T1000 (cell line): Measurements from ENCODE around the gene NDUFB2.
"Not testable (repeated sequence)": the region's sequence is repeated elsewhere in the genome, so short reads cannot be mapped to it uniquely, and the experiment has no call there.

Experiments used
- DNase-seq: peaks from one replicate; lab custom pipeline; 2025; ENCODE audit warnings: mixed read lengths; lab: John Stamatoyannopoulos, UW

NDUFB2 gene

DNA sequence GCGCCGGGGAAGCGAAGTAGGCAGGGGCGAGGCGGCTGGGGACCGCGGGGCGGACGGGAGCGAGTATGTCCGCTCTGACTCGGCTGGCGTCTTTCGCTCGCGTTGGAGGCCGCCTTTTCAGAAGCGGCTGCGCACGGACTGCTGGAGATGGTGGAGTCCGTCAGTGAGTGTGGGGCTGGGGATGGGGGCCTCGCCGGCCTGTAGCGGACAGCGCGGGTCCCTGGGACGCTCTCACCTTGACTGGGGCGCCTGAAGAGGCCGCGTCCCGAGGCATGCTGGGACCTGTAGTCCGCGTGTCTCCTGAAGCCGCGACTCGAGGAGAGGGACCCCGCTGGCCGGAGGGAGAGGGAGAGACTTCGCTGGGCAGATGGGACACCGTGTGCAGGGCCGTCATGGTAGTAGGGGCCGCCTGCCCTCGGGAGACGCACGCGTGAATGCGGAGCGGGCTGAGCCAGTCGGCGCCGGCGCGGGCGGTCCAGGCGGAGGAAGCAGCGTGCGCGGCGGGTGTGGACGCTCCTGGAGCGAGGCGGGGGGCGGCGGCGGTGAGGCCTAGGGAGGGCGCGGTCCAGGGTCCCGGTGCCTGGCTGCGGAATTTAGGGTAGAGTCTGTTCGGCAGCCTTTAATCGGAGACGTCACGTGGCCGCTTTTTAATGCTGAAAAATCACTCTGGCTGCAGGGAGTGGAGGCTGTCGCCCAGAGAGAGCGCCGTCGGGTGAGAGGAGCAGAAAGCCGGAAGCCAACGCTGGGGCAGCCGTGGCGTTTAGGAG is at the start of gene NDUFB2:
TSS of gene NDUFB2 (plus strand) at position 29 of the 767 bp plus-strand sequence. CDS start at position 66, 37 bp downstream.
- DNase-seq, result peak; percentile 75

DNA sequence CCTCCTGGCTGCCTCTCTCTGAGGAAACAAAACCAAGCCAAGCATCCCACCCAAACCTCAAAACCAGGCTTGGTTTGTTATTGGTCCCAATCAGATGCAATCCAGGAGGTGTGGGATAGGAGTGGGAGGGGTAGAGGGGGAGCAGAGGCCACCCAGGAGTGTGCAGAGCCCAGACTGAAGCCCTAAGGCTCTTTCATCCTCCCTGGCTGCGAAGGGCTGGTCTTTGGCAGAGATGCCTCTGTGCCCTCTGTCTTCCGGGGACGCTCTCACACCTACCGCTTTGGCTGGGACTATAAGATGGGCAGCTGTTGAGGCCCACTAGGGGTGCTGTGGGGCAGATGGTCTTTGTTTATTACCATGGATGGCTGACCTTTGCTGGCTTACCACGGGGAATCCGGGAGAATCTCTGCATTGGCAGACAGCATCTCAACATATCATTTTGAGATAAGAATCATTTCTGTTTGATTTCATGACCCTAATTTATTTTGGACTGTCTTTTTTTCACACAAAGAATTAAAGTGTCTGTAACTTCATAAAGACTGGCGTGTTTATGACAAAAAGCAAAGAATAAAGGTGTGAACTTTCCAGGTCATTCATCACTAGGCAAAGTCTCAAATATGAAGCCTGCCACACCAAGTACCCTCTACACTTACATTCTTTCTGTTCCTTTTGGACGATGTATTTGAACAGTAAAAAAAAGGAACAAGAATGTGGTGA is 49.4 kb upstream of the NDUFB2 start:
- no peak for DNase-seq

DNA sequence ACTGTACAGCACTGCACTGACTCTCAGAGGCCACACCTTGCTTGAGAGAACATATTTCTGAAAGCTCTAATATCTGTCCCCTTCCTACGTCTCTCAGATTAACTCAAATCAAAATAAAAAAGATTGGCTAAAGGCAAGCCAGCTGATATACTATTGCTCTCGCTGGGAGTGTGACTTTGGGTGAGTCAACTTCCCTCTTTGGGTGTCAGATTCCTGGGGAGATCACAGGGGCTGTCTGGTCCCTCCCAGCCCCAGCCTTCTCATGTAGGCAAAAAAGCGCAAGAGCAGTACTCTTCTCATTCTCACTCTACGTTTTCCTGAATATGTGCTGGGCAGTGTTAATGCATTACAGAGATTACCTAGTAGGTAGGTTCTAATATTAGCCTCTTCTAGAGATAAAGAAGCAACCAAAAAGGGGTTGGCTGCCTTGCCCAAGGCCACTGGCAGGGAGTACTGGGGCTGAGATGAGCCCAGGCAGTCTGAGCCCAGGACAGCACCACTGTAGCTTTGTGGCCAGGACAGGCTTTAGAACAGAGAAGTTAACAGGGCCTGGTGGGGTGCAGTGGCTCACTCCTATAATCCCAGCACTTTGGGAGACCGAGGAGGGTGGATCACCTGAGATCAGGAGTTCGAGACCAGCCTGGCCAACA is 46.8 kb upstream of the NDUFB2 start:
- DNase-seq, result no peak

DNA sequence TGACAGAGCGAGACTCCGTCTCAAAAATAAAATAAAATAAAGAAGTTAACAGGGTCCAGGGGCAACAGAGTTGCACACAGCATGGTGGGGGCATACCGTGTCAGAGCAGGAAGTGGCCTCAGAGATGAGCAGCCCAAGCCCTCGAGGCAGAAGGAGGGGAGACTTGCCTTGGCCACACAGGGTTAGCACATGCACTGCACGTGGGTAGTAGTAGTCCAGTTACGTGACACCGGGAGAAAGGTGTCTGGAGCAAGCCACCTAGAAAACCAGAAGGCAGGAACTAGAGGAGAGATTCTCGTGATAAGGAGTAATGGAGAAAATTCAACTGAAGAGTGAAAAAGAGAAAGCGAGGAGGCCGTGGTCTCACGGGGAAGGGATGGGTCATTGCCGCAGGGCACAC is 46.1 kb upstream of the NDUFB2 start:
- no peak for DNase-seq

DNA sequence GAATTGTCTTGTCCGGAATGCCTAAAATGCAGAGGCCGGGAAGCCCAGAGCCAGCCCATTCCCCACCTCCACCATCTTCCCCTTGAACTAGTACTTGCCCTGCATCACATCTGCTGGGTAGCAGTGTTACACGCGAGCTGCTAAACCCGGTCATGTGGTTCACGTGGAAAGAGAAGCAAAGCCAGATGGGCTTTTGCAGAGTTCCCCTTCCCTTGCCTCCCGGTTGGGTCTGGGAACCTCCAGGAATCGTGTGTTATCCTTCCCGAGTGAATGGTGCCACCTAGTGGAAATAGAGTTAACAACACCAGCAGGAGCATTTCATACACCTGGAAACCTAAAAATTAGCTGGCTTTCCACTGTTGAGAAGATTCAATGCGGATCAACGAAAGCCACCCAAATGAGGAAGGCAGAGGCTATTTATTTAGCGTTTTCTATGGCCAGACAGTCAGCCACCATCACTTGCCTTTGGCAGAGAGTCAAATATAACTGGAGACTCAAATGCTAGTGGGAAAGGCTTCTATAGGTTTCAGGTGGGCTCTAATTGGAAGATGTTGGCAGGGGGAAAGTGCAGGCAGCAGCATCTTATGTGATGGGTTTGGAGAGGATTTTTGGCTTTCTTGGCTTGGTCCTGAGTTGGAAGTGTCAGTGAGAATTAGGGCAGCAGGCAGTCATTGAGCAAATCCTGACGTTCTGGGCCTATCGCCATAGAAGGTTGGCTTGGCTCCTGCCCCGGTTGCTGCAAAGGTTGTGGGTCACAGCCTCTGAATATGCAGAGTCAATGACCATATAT is 43.0 kb upstream of the NDUFB2 start:
- DNase-seq, result peak; percentile 15

DNA sequence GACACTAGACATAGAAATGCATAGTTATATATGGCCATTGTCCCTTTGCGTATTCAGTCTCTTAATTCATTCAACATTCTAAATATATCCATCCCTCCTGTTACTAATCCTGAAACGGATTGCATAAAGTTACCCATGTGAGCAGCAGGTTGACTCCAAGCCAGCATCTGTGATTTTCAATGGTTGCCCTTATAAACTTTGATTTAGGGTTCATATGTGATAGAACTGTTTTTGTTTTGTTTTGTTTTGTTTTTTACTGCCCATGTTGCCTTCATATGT is 42.5 kb upstream of the NDUFB2 start:
- DNase-seq, result no peak

DNA sequence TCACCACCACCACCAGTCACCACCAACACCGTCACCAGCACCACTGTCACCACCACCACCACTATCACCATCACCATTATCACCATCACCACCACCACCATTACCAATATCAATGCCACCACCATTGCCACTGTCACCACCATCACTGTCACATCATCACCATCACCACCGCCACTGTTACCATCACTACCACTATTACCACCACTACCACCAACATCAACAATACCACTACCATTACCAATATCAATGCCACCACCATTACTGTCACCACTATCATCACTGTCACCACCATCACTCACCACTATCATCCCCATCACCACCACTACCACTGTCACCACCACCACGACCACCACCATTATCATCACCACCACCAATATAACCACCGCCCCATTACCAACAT is 41.8 kb upstream of the NDUFB2 start:
- no peak for DNase-seq

DNA sequence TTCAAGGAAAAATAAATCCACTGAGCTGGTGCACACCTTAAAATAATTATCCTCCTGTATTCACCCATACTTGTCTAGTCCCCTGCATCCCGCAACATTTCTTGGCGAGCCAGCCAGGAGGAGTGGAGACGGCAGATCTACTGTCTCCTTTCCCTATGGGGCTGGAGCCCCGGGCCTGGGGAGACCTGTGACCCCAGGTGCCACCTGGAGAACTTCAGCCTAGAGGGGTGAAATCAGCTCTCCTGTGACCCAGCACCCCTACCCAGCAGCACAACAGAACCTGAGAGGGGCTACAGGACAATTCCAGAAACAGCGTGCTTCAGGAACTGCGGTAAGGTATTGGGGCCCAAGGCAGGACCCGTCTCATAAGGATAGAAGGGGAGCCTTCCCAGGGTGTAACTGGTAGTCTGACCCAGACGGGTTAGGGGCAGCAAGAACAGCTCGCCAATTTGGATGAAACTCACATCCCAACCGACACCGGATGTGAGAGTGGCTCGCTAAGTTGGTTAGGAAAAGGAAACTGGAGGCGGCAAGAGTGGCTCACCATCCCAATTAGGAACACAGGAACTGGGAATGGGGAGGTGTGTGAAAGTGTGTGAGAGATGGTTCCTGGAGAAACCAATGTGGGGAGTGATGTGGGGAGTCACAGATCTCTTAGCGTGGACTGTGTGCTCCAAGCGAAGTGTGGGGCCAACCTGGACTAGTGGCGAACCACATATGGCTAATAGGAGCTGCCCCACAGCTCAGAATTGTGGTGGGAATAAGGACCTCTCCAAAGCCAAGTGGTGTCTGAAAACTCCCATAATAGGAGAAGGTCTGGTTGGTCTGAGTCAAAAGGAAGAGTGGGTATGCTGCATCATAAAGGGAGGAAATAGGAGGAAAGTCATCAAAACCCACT is 40.7 kb upstream of the NDUFB2 start:
- no peak for DNase-seq

DNA sequence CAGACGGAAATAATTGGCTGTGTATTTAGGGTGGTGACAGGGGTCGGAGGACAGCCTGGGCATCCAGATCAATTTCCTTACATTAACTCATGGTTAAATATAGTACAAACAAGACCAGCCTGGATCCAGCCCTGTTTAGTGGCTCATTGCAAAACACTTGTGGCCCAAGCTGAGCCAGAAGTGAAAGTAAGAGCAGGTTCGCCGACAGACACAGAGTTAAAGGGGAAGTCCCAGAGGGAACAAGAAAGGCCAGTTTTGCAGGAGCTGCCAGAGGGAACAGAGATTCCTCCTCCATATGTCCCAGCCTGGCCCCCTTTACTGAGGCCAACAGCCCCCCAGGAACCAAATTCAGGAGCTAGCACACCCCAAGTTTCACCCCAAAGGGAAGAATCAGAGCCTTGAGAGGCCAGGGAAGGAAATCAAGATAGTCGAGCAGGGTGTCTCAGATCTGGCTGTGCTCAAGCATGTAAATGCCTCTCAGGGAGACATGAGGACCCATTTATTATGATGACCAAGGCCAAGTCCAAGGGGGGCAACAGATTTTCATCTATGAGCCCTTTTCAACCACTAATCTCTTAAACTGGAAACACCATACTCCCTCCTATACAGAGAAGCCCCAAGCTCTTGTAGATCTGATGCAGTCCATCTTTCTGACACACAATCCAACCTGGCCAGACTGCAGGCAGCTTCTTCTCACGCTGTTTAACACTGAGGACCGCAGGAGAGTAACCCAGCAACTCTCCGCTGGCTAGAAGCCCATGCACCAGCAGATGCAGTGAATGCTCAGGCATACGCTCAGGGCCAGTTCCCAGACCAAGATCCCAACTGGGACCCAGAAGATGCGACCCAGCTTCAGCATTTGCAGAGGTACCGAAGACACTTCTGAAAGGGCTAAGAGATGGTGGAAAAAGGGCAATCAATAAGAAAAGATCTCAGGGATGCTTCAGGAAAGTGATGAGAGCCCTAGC is 39.7 kb upstream of the NDUFB2 start:
- no peak for DNase-seq

DNA sequence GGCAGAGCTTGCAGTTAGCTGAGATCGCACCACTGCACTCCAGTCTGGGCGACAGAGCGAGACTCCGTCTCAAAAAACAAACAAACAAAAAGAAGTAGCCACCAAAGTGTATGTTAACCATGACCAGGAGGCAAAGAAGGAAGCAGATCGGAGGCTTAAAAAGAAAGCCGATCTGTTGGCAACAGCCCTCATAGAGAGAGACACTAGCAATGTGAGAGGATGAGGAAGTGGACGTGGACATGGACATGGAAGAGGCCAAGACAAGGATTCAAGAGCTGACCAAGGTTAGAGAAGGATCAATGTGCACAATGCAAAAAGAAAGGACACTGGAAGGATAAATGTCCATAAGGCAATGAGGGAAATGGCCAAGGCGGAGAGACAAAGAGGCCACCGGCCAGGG is 38.6 kb upstream of the NDUFB2 start:
- DNase-seq, result no peak

DNA sequence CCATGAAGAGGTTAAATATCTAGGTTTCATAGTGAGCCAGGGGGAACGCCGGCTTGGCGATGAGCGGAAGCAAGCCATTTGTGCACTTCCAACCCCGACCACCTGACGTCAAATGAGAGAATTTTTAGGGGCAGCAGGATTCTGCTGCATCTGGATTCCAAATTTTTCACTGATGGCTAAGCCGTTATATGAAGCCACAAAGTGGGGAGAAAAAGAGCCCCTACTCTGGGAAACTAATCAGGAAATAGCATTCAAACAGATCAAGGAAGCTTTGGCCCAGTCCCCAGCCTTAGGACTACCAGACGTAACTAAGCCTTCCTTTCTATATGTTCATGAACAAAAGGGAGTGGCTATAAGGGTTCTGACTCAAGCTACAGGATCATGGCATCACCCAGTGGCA is 36.7 kb upstream of the NDUFB2 start:
- DNase-seq, result no peak

DNA sequence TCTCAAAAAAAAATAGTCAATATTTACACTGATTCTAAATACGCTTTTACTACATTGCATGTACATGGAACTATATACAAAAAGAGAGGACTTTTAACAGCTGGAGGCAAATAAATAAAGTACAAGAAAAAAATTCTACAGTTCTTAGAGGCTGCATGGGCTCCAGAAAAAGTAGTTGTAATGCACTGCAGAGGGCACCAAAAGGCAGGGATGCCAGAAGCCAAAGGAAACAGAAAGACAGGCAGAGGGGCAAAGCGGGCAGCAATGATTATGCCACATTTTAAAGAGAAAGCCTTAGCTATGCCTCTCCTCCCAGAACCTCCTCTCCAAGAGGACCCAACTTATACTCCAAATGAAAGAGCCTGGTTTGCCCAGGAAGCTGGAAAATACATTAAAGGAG is 35.4 kb upstream of the NDUFB2 start:
- DNase-seq, result no peak

DNA sequence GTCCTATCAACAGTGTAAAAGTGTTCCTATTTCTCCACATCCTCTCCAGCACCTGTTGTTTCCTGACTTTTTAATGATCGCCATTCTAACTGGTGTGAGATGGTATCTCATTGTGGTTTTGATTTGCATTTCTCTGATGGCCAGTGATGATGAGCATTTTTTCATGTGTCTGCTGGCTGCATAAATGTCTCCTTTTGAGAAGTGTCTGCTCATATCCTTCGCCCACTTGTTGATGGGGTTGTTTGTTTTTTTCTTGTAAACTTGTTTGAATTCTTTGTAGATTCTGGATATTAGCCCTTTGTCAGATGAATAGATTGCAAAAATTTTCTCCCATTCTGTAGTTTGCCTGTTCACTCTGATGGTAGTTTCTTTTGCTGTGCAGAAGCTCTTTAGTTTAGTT is 33.6 kb upstream of the NDUFB2 start:
- not testable (repeated sequence) for DNase-seq

DNA sequence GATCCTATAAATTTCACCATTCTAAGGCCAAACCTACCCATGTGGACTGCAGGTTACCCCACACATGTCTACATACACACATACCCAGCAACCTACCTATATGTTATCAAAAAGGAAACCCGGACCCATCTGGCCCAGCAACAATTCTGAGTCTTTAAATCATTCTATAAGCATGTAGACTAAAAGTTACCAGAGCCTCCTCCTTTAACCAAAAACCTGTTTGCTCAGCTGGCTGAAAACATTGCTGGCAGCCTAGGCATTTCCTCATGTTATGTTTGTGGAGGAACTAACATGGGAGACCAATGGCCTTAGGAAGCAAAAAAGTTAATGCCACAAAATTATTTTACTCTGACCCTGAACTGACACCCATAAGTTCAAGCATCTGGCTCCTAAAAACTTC is 29.0 kb upstream of the NDUFB2 start:
- no peak for DNase-seq

DNA sequence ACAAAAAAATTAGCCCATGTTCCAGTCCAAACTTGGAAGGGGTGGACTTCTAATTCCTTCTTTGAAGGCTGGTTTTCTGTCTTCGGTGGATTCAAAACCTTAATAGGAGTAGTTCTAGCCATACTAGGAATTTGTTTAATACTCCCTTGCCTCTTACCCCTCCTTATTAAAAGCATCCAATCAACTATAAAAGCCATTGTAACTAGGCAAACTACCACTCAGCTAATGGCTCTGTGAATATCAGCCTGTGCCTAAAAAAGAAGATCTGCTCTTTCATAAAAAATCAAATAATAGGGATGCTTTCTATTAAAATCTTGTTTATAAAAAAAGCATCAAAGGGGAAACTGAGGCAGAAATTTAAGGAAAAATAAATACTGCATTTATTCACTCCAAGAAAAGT is 27.9 kb upstream of the NDUFB2 start:
- no peak for DNase-seq

DNA sequence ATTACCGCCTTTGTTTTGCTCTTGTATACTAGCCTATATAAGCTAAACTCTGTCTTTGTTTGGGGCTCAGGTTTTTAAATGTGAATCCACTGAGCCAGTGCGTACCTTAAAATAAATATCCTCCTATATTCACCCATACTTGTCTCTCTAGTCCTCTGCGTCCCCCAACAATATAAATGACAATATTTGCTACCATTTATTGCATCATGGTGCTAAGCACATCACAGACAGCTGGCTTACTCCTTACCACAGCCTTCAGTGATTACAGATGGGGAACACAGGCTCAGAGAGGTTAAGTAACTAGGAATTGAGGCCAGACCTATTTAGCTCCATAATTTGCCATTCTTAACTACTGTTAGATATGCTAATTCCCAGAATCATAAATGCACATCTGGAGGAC is 27.2 kb upstream of the NDUFB2 start:
- DNase-seq, result no peak

DNA sequence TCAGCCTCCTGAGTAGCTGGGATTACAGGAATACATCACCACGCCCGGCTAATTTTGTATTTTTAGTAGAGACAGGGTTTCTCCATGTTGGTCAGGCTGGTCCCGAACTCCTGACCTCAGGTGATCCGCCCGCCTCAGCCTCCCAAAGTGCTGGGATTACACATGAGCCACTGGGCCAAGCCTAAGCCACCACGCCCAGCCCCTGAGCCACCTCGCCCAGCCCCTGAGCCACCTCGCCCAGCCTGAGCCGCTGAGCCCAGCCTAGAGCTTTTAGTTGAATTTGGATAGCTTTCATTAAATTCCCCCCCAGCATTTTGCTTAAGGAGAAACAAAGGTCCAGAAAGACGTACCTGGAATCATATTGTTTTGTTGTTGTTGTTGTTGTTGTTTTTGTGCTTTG is 26.6 kb upstream of the NDUFB2 start:
- not testable (repeated sequence) for DNase-seq

DNA sequence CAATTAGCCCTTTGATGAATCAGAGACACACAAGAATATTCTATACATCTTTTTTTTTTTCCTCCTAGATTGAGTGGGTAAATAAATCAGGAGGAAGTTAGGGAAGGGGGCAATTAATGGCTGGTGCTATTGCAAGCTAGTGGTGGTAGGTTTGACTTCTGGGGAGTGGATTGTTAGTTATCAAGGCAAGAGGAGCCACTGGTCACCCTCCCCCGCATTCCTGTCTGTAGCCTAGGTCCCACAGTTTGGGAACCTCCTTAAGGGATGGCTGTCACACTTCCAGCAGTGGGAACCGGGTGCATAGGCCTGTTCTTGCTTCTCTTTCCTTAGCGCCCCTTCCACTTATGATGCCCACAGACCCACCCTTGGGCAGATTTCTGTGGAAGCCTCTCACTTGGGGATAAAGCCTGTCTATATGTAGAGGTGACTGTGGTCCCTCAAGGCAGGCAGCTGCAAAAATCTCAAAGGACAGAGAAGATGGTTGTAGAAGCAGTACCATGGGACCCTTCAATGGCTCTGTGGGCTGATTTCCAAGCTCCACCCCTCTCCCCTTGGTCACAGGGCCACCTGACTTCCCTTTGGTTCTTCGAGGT is 26.1 kb upstream of the NDUFB2 start:
- no peak for DNase-seq

DNA sequence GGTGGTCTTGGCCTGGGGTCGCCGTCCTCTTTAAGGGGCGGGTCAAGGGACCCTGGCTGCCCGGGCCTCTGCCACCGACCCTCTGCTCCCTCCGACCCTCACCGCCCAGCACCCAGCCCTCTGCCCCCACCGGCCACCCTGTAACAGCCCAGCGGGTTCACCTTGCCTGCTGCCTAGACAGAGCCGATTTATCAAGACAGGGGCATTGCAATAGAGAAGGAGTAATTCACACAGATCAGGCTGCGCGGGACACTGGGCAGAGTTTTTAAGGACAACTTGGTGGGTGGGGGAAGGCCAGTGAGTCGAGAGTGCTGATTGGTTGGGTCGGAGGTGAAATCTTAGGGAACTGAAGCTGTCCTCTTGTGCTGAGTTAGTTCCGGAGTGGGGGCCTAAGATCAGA is 24.5 kb upstream of the NDUFB2 start:
- no peak for DNase-seq
